B cell (primary cell): ENCODE data around the gene HOXD8.
A peak's percentile ranks its signal among the peaks of the same experiment; 100 is the strongest.

Experiments used
- EZH2 ChIP-seq: IDR thresholded peaks from 2 replicates; pipeline ENCODE4 v1.6.1; 2012; ENCODE audit warnings: borderline replicate concordance, low read depth, mild to moderate bottlenecking, moderate library complexity, low read length; ENCODE audit not compliant: insufficient read depth, poor library complexity, severe bottlenecking
- TF ChIP-seq, protein P1 (sequence below): fragments of 200-600 bp; IDR thresholded peaks from one replicate; pipeline ENCODE4 v1.8.0; 2022; ENCODE audit warnings: antibody characterized with exemption, mild to moderate bottlenecking

DNA sequence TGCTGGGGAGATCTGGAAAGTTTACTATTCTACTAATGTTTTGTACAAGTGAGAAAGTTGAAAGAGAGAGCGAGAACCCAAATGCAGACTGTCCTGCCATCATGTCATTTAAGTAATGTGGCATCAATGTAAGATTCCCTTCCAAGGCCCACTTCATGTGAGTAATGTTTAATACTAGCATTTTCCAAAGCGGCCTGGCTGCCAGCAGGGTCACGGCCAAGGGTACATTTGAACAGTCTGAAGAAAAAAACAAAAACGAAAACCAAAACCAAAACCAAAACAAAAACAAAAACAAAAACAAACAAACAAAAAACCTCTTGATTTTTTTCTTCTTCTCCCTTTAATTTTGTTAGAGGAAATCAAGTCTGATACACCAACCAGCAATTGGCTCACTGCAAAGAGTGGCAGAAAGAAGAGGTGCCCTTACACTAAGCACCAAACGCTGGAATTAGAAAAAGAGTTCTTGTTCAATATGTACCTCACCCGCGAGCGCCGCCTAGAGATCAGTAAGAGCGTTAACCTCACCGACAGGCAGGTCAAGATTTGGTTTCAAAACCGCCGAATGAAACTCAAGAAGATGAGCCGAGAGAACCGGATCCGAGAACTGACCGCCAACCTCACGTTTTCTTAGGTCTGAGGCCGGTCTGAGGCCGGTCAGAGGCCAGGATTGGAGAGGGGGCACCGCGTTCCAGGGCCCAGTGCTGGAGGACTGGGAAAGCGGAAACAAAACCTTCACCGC is 10.7 kb upstream of the HOXD8 start:
- no peak for TF ChIP-seq EZH2
- TF ChIP-seq, protein P1, sequence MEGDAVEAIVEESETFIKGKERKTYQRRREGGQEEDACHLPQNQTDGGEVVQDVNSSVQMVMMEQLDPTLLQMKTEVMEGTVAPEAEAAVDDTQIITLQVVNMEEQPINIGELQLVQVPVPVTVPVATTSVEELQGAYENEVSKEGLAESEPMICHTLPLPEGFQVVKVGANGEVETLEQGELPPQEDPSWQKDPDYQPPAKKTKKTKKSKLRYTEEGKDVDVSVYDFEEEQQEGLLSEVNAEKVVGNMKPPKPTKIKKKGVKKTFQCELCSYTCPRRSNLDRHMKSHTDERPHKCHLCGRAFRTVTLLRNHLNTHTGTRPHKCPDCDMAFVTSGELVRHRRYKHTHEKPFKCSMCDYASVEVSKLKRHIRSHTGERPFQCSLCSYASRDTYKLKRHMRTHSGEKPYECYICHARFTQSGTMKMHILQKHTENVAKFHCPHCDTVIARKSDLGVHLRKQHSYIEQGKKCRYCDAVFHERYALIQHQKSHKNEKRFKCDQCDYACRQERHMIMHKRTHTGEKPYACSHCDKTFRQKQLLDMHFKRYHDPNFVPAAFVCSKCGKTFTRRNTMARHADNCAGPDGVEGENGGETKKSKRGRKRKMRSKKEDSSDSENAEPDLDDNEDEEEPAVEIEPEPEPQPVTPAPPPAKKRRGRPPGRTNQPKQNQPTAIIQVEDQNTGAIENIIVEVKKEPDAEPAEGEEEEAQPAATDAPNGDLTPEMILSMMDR: peak; percentile 34
